GM23338 (cell line): ENCODE data around the gene FOLH1. TPM values are rescaled to one million over a fixed set of nuclear protein-coding genes. Genes with fewer than 3 reads are reported as not detected.
"Not testable (repeated sequence)": the region's sequence is repeated elsewhere in the genome, so short reads cannot be mapped to it uniquely, and the experiment has no call there.

Source experiments
- ATAC-seq: fragments of 200-7000 bp; cut with Tn5 transposase; 3 replicates; pipeline ENCODE4 v1.9.1; 2020
- DNase-seq: peaks from one replicate; pipeline ENCODE4 v3.0.0-alpha.2; 2015; ENCODE audit warnings: low spot score
- H2AFZ ChIP-seq: fragments of 200-600 bp; sonication (generic); 2 replicates; pipeline ENCODE4 v1.8.0; 2016; ENCODE audit warnings: antibody characterized with exemption, mild to moderate bottlenecking, moderate library complexity
- H3F3A ChIP-seq: fragments of 200-600 bp; sonication (generic); replicated peaks from 2 replicates; pipeline ENCODE4 v1.8.0; 2017; ENCODE audit warnings: antibody characterized with exemption, mixed run types, low read depth
- H3K27ac ChIP-seq: fragments of 200-600 bp; sonication (generic); 2 replicates; pipeline ENCODE4 v1.6.1; 2016; ENCODE audit warnings: low read depth
- H3K27me3 ChIP-seq: fragments of 200-600 bp; sonication (generic); 2 replicates; pipeline ENCODE4 v1.8.0; 2016; ENCODE audit warnings: mild to moderate bottlenecking, mixed run types, moderate library complexity; ENCODE audit not compliant: insufficient read depth
- H3K36me3 ChIP-seq: fragments of 200-600 bp; sonication (generic); 2 replicates; pipeline ENCODE4 v1.8.0; 2016; ENCODE audit warnings: mild to moderate bottlenecking; ENCODE audit not compliant: insufficient read depth
- H3K4me1 ChIP-seq: fragments of 200-600 bp; sonication (generic); 2 replicates; pipeline ENCODE4 v1.8.0; 2016; ENCODE audit warnings: mild to moderate bottlenecking, moderate library complexity; ENCODE audit not compliant: insufficient read depth
- H3K4me2 ChIP-seq: fragments of 200-600 bp; sonication (generic); 2 replicates; pipeline ENCODE4 v1.7.1; 2017; ENCODE audit warnings: mixed run types
- H3K4me3 ChIP-seq: fragments of 200-600 bp; sonication (generic); 2 replicates; pipeline ENCODE4 v1.6.1; 2016; ENCODE audit warnings: mixed run types
- H3K79me2 ChIP-seq: fragments of 200-600 bp; sonication (generic); replicated peaks from 2 replicates; pipeline ENCODE4 v1.8.0; 2017; ENCODE audit warnings: mild to moderate bottlenecking; ENCODE audit not compliant: insufficient read depth
- H3K9me2 ChIP-seq: fragments of 200-600 bp; sonication (generic); 2 replicates; pipeline ENCODE4 v1.8.0; 2017; ENCODE audit not compliant: insufficient read depth
- H4K20me1 ChIP-seq: fragments of 200-600 bp; sonication (generic); replicated peaks from 2 replicates; pipeline ENCODE4 v1.8.0; 2017; ENCODE audit warnings: mild to moderate bottlenecking; ENCODE audit not compliant: insufficient read depth
- H3K27ac Mint-ChIP-seq: 2 replicates; pipeline ENCODE4 v1.8.0; 2020; ENCODE audit warnings: inconsistent platforms, mild to moderate bottlenecking, moderate library complexity, mixed read lengths
- H3K27me3 Mint-ChIP-seq: 3 replicates; pipeline ENCODE4 v1.8.0; 2022; ENCODE audit warnings: low read depth, mild to moderate bottlenecking, moderate library complexity, mixed read lengths, inconsistent platforms; ENCODE audit not compliant: insufficient read depth, poor library complexity
- H3K36me3 Mint-ChIP-seq: 3 replicates; pipeline ENCODE4 v1.8.0; 2021; ENCODE audit warnings: low read depth, mild to moderate bottlenecking, inconsistent platforms, moderate library complexity, mixed read lengths
- H3K4me1 Mint-ChIP-seq: 3 replicates; pipeline ENCODE4 v1.8.0; 2020; ENCODE audit warnings: mild to moderate bottlenecking, inconsistent platforms, mixed read lengths
- H3K4me3 Mint-ChIP-seq: 3 replicates; pipeline ENCODE4 v1.8.0; 2021; ENCODE audit warnings: moderate library complexity, mild to moderate bottlenecking, inconsistent platforms, mixed read lengths
- H3K9me3 Mint-ChIP-seq: 3 replicates; pipeline ENCODE4 v1.8.0; 2020; ENCODE audit warnings: moderate library complexity, mild to moderate bottlenecking, inconsistent platforms, mixed read lengths
- CREB1 ChIP-seq: fragments of 250-450 bp; sonication (Bioruptor Pico); IDR thresholded peaks from 2 replicates; pipeline ENCODE4 v1.5.0; 2020; ENCODE audit warnings: low read depth, mild to moderate bottlenecking, moderate library complexity
- CTCF ChIP-seq, 2 experiments: fragments of 200-600 bp in 1 of 2; sonication (generic) in 1 of 2; conservative IDR thresholded peaks; 2 replicates each; pipeline versions ENCODE4 v1.5.1 to v1.6.1; 2016 to 2017; ENCODE audit warnings: antibody characterized with exemption in 2 of 2, low read depth in 2 of 2, mild to moderate bottlenecking in 2 of 2, moderate library complexity in 1 of 2
- EZH2 ChIP-seq: fragments of 200-600 bp; sonication (generic); IDR thresholded peaks from one replicate; pipeline ENCODE4 v1.8.0; 2017; ENCODE audit warnings: antibody characterized with exemption, mild to moderate bottlenecking, low read depth; ENCODE audit not compliant: unreplicated experiment
- EZH2phosphoT487 ChIP-seq: fragments of 200-600 bp; sonication (generic); IDR thresholded peaks from one replicate; pipeline ENCODE4 v1.8.1; 2018; ENCODE audit warnings: antibody characterized with exemption; ENCODE audit not compliant: unreplicated experiment
- POLR2AphosphoS5 ChIP-seq: IDR thresholded peaks from 2 replicates; pipeline ENCODE4 v1.6.1; 2016; ENCODE audit warnings: antibody characterized with exemption, low read depth
- REST ChIP-seq: IDR thresholded peaks from one replicate; pipeline ENCODE4 v1.6.1; 2018; ENCODE audit warnings: antibody characterized with exemption; ENCODE audit not compliant: unreplicated experiment
- ZNF114 ChIP-seq: fragments of 250-450 bp; sonication (Bioruptor Pico); IDR thresholded peaks from 2 replicates; pipeline ENCODE4 v1.5.0; 2020; ENCODE audit warnings: mild to moderate bottlenecking, moderate library complexity
- polyA plus RNA-seq: library from polyadenylated mRNA; unstranded; fragments of >200 nt; fragmentation: Nextera tagmentation; extraction: Ambion mirVana; gene quantifications from 2 replicates; pipeline ENCODE4 v1.2.1, GENCODE V29; 2016
- total RNA-seq: library from RNA; depleted of rRNA; stranded (reverse); fragments of >200 nt; shearing (Covaris generic); gene quantifications from 2 replicates; pipeline ENCODE4 v1.2.3, GENCODE V29; 2014

The FOLH1 gene
- total and polyA plus RNA-seq, 2 experiments from 2014 or later = 0.32 to 1.5 TPM

- Mint-ChIP-seq H3K4me1 (no peaks in the 10 kb centered on the region), H3K27me3 (peaks cover 10% of the 10 kb centered on the region), H3K27ac (no peak overlapping the region), H3K9me3 (peaks cover 18% of the 10 kb centered on the region), H3K4me3 (no peak overlapping the region), H3K36me3 (no peaks in the 10 kb centered on the region)
- DNase-seq (no peak), ATAC-seq (no peak)
- Histone ChIP-seq H3K79me2 (no peaks in the 10 kb centered on the region), H3F3A (no peaks in the 10 kb centered on the region), H3K36me3 (no peaks in the 10 kb centered on the region), H3K4me1 (no peaks in the 10 kb centered on the region), H2AFZ (no peak overlapping the region), H3K9me2 (no peaks in the 10 kb centered on the region), H3K4me2 (no peak overlapping the region), H4K20me1 (no peaks in the 10 kb centered on the region), H3K27me3 (peaks cover 23% of the 10 kb centered on the region), H3K27ac (no peak overlapping the region), H3K4me3 (no peak overlapping the region)
- TF ChIP-seq CREB1 (CRISPR knock-in tag) (no peak), REST (no peak), EZH2phosphoT487 (no peak), ZNF114 (CRISPR knock-in tag) (no peak)
Observed at GRCh38 chr11:49213026-49213560, 4.7 kb upstream of the FOLH1 start.

- not testable (repeated sequence) for H3K27ac ChIP-seq, H4K20me1 ChIP-seq, H3K36me3 ChIP-seq, H3K4me3 Mint-ChIP-seq, H2AFZ ChIP-seq, H3K4me1 Mint-ChIP-seq, H3K4me1 ChIP-seq, H3K9me3 Mint-ChIP-seq, H3K27ac Mint-ChIP-seq, H3K4me2 ChIP-seq, H3K4me3 ChIP-seq, H3K9me2 ChIP-seq, H3F3A ChIP-seq, ATAC-seq, DNase-seq, H3K36me3 Mint-ChIP-seq, H3K79me2 ChIP-seq
- peaks cover 47% of the 10 kb centered on the region for H3K27me3 ChIP-seq
- peaks cover 17% of the 10 kb centered on the region for H3K27me3 Mint-ChIP-seq
Observed at GRCh38 chr11:49206999-49207398, 1.4 kb downstream of the FOLH1 start.

GRCh38 chr11:49202287-49202976 lies 6.0 kb downstream of the FOLH1 start:
- Histone ChIP-seq H3K4me1 (no peaks in the 10 kb centered on the region), H4K20me1 (no peaks in the 10 kb centered on the region), H3K27me3 (peaks cover 17% of the 10 kb centered on the region), H3K4me2 (no peak overlapping the region), H3K4me3 (no peak overlapping the region), H3K79me2 (no peaks in the 10 kb centered on the region), H3F3A (no peaks in the 10 kb centered on the region), H3K9me2 (no peaks in the 10 kb centered on the region), H3K27ac (no peak overlapping the region), H2AFZ (no peak overlapping the region), H3K36me3 (no peaks in the 10 kb centered on the region)
- Mint-ChIP-seq H3K27me3 (peaks cover 5% of the 10 kb centered on the region), H3K36me3 (no peaks in the 10 kb centered on the region), H3K27ac (no peak overlapping the region), H3K9me3 (peaks cover 15% of the 10 kb centered on the region; the same call in 2 of the 3 replicates), H3K4me3 (no peak overlapping the region), H3K4me1 (no peaks in the 10 kb centered on the region; the same call in 2 of the 3 replicates)
- no peak for ATAC-seq
- DNase-seq = no peak
- no peak for TF ChIP-seq CTCF (conservative IDR thresholded peaks at IDR 0.05; ENCODE audit: low read depth in 2 of 2)
- TF ChIP-seq POLR2AphosphoS5 = no peak
- no peak for TF ChIP-seq EZH2
